GM18873 (cell line): Measurements from ENCODE around the gene CLDN16.
A peak's percentile ranks its signal among the peaks of the same experiment; 100 is the strongest.

Source experiments
- ATAC-seq: cut with Tn5 transposase; IDR thresholded peaks from one replicate; pipeline ENCODE4 v1.9.1; 2021; ENCODE audit warnings: mild to moderate bottlenecking, moderate library complexity, moderate number of reproducible peaks; ENCODE audit not compliant: unreplicated experiment, low FRiP score

The CLDN16 gene

DNA sequence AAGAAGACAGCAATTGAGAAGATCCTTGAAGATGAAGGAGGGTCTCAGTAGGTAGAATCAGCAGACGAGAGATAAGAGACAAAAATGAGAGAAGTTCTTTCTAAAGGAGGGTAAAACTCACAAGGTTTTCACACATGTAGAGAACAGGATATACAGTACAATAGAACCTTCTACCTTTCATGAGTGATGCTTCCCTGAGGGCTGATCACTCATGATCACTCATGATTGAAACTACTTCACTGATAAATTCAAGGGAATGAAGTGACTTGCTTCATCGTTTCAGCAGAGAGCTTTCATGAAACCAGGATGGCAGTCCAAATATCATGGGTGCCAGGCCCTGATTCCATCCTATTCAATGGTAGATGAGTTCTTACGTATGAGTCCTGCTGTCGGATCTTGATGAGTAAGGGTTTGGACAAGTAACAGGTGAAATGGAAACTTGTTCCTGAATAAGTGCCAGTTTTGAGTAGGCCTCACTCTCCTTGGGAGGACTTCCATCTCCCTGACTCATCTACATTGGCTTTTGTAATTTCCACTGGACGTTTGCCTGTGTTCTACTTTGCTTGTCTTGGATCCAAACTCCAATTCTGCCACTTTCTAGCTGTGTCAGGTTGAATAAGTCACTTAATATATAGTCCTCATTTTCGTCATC is 9.6 kb upstream of the CLDN16 start:
- ATAC-seq: no peak

- ATAC-seq: no peak
Observed at GRCh38 chr3:190380184-190380583, 7.8 kb upstream of the CLDN16 start.

DNA sequence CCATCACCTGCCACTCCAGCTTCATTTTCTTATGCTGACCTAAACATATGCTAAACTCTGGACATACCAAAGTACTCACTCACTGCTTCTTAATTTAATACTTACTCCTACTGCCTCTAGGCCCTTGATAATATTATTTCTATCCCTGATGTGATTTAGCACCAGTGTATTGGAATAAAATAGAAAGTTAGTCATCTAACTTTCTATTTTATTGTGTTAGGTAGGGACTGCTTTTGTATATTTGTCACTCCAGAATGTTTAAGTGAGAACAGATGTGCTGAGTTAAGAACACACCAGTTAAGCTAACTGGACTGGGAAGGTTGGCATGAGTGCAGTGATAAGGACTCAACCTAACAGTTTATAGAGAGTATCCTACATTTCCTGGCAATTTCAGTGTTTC is 6.5 kb upstream of the CLDN16 start:
- ATAC-seq: no peak

- ATAC-seq: no peak
Observed at GRCh38 chr3:190382082-190382481, 5.9 kb upstream of the CLDN16 start.

- ATAC-seq: peak; percentile 91
Observed at GRCh38 chr3:190384309-190384756, 3.6 kb upstream of the CLDN16 start.

GRCh38 chr3:190385731-190386688 is 2.0 kb upstream of the CLDN16 start:
- ATAC-seq: no peak

DNA sequence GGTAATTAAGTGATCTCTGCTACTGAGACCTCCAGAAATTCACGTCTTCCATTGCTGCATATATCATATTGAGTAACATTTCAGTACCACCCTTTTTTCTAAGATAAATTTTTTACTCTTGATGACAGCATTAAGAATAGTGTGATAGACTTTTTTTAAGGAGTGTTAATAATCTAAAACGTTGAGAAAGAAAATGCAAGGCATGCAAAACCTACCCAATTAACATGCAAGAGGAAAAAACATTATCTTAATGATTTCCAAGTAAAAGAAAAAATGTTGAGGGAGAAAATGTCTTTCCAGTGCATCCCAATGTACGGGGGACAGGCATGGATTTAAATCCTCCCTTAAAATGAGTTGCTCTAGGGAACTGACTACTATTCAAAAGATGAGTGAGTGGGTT is 740 bp downstream of the CLDN16 start:
- no peak for ATAC-seq

DNA sequence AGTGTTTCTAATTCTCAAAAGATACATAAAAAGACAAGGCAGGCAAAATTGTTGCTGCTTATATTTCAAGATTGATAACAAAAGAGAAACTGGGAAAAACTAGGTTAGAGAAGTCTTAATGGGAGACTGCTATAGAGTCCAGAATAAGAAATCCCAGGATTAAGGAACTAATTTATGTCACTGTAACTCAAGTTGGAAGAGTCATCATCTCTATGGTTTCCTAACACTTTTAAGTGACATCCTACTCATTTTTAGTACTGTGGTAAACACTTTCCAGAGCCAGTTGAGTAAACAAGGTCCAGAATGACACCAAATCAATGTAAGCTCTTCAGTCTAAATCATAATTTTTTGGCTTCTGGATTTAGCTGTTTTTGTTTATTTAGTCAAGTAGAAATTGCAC is 8.0 kb downstream of the CLDN16 start:
- ATAC-seq: no peak

- no peak for ATAC-seq
Observed at GRCh38 chr3:190397889-190398288, 9.9 kb downstream of the CLDN16 start.

DNA sequence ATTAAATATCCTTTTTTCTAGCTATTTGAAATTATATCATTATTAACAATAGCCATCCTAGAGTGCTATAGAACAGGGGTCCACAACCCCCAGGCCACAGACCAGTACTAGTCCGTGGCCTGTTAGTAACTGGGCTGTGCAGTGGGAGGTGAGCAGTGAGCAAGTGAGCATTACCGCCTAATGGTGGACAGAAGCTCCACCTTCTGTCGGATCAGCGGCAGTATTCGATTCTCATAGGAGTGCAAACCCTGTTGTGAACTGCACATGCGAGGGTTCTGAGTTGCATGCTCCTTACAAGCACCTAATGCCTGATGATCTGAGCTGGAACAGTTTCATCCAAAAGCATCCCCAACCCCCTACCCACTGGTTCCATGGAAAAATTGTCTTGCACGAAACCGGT is 11.7 kb downstream of the CLDN16 start:
- no peak for ATAC-seq

GRCh38 chr3:190401963-190402362 is 14.0 kb downstream of the CLDN16 start:
- ATAC-seq: no peak

DNA sequence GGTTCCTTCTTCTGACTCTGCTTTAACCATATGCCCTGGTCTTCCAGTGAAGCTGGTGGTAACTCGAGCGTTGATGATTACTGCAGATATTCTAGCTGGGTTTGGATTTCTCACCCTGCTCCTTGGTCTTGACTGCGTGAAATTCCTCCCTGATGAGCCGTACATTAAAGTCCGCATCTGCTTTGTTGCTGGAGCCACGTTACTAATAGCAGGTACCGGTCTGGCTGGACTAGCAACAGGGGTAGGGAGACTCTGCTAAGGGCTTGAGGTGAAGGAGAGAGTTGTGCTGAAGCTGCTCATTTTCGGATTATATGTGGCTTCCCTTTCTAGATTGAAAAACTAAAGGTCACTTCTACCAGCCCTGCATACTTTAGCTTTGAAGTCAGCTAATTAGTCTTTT is 16.8 kb downstream of the CLDN16 start:
- ATAC-seq: no peak

DNA sequence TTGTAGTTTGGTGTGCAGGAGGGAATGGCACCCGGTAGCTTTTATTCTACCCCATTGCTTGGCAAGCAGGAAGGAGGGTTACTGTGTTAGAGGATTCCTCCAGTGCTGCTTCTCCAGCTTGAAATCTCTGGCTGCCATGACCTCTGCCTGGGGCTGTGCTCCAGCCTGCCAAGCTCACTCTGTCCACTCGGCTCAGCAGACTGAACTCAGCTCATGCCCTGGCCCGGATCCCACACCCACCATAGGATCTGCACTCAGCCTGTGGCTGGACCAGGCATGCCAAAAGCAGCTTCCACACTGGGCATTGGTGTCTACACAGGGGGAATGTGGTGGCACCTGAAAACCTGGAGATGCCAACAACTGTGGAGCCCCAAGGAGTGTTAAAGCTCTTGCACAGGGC is 26.3 kb downstream of the CLDN16 start:
- no peak for ATAC-seq

DNA sequence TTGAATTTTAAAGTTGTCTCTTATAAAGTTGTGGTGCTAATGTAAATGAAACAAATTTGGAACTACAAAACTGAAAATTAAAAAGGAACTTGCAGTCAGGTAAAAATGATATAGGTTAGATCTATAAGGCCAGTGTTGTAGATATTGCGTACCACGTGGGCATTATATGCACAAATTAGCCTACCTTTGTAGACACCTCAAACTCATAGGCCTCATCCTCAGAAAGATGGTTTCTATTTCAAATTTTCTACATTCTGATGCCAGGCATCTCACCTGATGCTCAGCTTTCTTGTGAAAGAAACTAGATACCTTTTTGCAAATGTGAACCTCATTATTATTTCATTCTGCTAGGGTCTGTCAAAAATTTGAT is 36.1 kb downstream of the CLDN16 start:
- ATAC-seq: no peak

GRCh38 chr3:190424478-190425439 is 36.8 kb downstream of the CLDN16 start:
- peak; percentile 57 for ATAC-seq

GRCh38 chr3:190425833-190426232 is 37.9 kb downstream of the CLDN16 start:
- ATAC-seq: no peak

DNA sequence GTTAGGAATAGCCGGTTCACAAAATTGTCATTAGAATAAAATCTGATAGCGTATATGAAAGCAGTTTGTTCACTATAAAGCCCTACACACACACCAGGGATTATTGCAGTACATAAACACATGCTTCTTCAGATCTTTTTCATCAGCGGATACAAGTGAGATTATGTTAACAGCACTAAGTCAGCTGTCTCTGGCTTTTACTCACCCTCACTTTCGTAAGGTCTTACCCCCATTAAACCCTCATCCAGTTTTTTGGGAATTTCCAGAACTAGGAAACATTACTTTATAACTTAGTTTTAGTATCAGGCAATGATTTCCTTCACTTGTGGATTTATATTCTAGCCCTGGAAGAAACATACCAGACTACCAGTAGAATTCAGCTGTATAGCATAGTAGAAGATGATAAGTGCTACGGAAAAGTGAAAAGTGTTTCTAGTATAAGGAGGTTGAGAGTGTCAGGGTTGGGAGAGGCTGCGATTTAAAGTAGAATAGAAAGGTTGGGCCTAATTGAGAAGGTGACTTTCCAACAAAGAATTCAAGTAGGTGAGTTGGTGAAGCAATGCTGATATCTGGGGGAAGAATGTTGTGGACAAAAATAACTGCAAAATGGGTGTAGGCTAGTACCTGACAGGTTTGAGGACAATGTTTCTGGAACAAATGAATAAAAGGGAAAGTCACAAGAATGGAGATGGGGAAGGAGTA is 39.0 kb downstream of the CLDN16 start:
- no peak for ATAC-seq

- ATAC-seq: no peak
Observed at GRCh38 chr3:190429681-190430080, 41.7 kb downstream of the CLDN16 start.

GRCh38 chr3:190430906-190431305 is 42.9 kb downstream of the CLDN16 start:
- no peak for ATAC-seq

DNA sequence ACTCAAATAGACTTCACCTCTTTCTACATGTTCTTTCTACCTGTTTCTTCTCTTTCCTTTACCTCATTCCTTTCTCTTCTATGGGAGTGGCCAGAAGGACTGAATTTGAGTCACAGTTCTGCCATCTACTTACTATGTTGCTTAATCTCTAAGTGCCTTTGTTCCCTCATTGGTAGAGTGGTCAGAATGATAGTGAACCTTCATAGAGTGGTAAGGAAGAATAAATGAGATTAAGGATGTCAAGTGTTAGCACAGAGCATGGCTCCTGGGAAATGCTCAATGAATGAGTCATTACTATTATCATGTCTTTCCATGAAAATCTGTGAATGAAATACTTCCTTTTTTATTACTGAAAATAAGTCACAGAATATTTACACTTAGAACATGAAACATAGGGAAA is 44.3 kb downstream of the CLDN16 start:
- no peak for ATAC-seq
